C4-2B (cell line): ENCODE data around the gene ADAMTS14.

Experiments
- CTCF ChIP-seq: fragments of 450-650 bp; conservative IDR thresholded peaks from 2 replicates; pipeline ENCODE4 v1.5.1; 2017; ENCODE audit warnings: mild to moderate bottlenecking
- ZFX ChIP-seq: fragments of 450-650 bp; IDR thresholded peaks from 2 replicates; pipeline ENCODE4 v1.6.1; 2017

GRCh38 chr10:70774810-70775678 lies 102.7 kb downstream of the ADAMTS14 start:
- TF ChIP-seq CTCF = no peak
- no peak for TF ChIP-seq ZFX
